ENCODE results near the gene VWA5B2.

The VWA5B2 gene

GRCh38 chr3:184233127-184233843 is 3.9 kb downstream of the VWA5B2 start:
- no peaks in the 10 kb centered on the region for H3K9me3 ChIP-seq (ENCODE audit: control insufficient read depth, low read length)
- H3K79me2 ChIP-seq: no peaks in the 10 kb centered on the region
- H3K9ac ChIP-seq: no peak overlapping the region
- no peak overlapping the region for H2AFZ ChIP-seq
- peaks cover 7% of the 10 kb centered on the region for H3K4me1 ChIP-seq
- H3K36me3 ChIP-seq (ENCODE audit: control insufficient read depth, insufficient read depth, low read length): no peaks in the 10 kb centered on the region
- H3K27me3 ChIP-seq (ENCODE audit: control insufficient read depth, insufficient read depth, low read length): no peaks in the 10 kb centered on the region
- TF ChIP-seq CTCF (IDR thresholded peaks at IDR 0.05): no peak
- H3K4me3 ChIP-seq (ENCODE audit: low read depth, low read length): no peak overlapping the region
- H3K4me2 ChIP-seq (ENCODE audit: low read length): no peak overlapping the region
- H3K27ac ChIP-seq: no peak overlapping the region

DNA sequence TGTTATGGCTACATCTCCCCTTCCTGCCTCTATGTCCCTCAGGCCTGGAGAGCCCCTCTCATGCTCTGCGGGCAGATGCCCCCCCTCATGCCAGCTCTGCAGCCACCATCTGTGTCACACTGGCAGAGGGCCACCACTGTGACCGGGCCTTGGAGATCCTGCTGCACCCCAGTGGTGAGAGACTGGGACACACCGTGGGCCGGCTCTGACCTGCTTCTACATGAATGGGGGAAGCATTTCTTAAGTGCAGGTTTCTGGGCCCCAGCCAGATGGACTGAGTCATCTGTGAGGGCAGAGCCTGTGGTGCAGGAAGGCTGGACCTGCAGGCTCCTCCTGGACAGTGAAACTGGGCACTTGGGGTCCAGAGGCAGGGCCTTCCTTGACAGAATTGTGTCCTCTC is 4.8 kb downstream of the VWA5B2 start:
- no peaks in the 10 kb centered on the region for H3K79me2 ChIP-seq
- no peak overlapping the region for H3K27ac ChIP-seq
- no peaks in the 10 kb centered on the region for H3K27me3 ChIP-seq (ENCODE audit: control insufficient read depth, insufficient read depth, low read length)
- H3K36me3 ChIP-seq (ENCODE audit: control insufficient read depth, insufficient read depth, low read length): no peaks in the 10 kb centered on the region
- TF ChIP-seq CTCF (IDR thresholded peaks at IDR 0.05): peak; percentile 39
- H3K4me3 ChIP-seq (ENCODE audit: low read depth, low read length): no peak overlapping the region
- peak overlapping the region; percentile 15 for H2AFZ ChIP-seq
- H3K4me2 ChIP-seq (ENCODE audit: low read length): no peak overlapping the region
- no peak overlapping the region for H3K9ac ChIP-seq
- H3K4me1 ChIP-seq: peaks cover 7% of the 10 kb centered on the region
- no peaks in the 10 kb centered on the region for H3K9me3 ChIP-seq (ENCODE audit: control insufficient read depth, low read length)

GRCh38 chr3:184234671-184235380 is 5.4 kb downstream of the VWA5B2 start:
- H3K27me3 ChIP-seq (ENCODE audit: control insufficient read depth, insufficient read depth, low read length): no peaks in the 10 kb centered on the region
- no peak overlapping the region for H3K4me2 ChIP-seq (ENCODE audit: low read length)
- H3K27ac ChIP-seq: no peak overlapping the region
- no peaks in the 10 kb centered on the region for H3K36me3 ChIP-seq (ENCODE audit: control insufficient read depth, insufficient read depth, low read length)
- H3K4me1 ChIP-seq: peaks cover 7% of the 10 kb centered on the region
- no peak overlapping the region for H3K9ac ChIP-seq
- H3K9me3 ChIP-seq (ENCODE audit: control insufficient read depth, low read length): no peaks in the 10 kb centered on the region
- TF ChIP-seq CTCF (IDR thresholded peaks at IDR 0.05): no peak
- H3K4me3 ChIP-seq (ENCODE audit: low read depth, low read length): no peak overlapping the region
- peak overlapping the region; percentile 15 for H2AFZ ChIP-seq
- H3K79me2 ChIP-seq: no peaks in the 10 kb centered on the region

DNA sequence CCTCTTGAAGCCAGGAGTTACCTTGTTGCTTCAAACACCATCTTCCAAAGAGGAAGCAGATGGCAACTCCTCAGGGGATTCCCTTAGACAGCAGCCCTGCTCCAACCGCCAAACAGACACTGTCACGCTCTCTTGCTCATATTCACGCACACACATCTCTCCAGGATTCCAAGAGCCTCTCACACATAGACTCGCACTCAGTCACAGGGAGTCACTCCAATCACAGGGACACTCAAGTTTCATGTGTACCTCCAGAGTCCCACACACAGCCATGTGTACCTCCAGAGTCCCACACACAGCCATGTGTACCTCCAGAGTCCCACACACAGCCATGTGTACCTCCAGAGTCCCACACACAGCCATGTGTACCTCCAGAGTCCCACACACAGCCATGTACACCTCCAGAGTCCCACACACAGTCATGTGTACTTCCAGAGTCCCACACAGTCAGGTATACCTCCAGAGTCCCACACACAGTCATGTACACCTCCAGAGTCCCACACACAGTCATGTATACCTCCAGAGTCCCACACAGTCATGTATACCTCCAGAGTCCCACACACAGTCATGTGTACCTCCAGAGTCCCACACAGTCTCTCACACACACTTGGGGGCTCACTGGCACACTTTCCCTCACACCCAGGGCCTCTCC is 6.1 kb downstream of the VWA5B2 start:
- no peak for TF ChIP-seq CTCF (IDR thresholded peaks at IDR 0.05)
- H2AFZ ChIP-seq: no peak overlapping the region
- H3K4me1 ChIP-seq: peaks cover 7% of the 10 kb centered on the region
- no peak overlapping the region for H3K4me2 ChIP-seq (ENCODE audit: low read length)
- no peak overlapping the region for H3K4me3 ChIP-seq (ENCODE audit: low read depth, low read length)
- no peaks in the 10 kb centered on the region for H3K9me3 ChIP-seq (ENCODE audit: control insufficient read depth, low read length)
- no peaks in the 10 kb centered on the region for H3K27me3 ChIP-seq (ENCODE audit: control insufficient read depth, insufficient read depth, low read length)
- no peak overlapping the region for H3K27ac ChIP-seq
- H3K9ac ChIP-seq: no peak overlapping the region
- no peaks in the 10 kb centered on the region for H3K36me3 ChIP-seq (ENCODE audit: control insufficient read depth, insufficient read depth, low read length)
- H3K79me2 ChIP-seq: no peaks in the 10 kb centered on the region

Data from parathyroid adenoma (tissue), 2 donors.